ENCODE results near the gene ADNP2. TPM values are rescaled to one million over a fixed set of nuclear protein-coding genes. Genes with fewer than 3 reads are reported as not detected.

ADNP2 gene
- total RNA-seq, 2 donors from 2014 or later, result 10.9 to 12.3 TPM

DNA sequence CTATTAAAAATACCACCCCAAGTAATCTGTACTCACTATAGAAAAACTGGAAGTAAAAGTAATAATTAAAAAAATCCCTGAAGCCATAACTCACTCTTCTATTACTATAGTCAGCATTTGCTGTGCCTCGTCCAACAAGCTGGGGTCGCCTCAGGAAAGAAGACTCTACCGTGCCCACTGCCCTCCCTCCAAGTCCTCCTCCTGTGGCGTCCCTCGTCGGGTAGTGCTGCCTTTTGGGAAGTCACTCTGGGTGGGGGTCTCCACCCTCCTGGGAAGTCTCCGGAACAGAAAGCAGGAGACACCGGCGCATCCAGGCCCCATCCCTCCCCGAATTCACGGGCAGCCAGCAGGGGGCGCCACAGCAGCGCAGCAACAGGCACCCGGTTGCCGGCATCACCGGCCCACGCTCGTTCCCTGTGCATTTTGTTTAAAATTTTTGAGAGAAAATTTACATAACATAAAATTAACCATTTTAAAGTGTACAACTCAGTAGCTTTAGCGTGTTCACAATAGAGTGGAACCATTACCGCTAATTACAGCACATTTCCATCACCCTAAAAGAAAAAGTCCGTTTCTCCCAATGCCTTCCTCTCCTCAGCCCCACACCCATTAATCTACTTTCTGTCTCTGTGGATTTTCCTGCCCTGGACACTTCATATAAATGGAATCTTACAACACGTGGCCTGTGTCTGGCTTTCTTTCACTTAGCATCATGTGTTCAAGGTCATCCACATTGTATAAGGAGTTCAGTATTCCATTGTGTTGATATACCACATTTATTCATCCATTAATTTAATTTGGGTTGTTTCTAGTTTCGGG is 62.2 kb downstream of the ADNP2 start:
- TF ChIP-seq CTCF (IDR thresholded peaks at IDR 0.05), result peak; percentile 65 to 84
- Histone ChIP-seq H3K9me3 (no peaks in the 10 kb centered on the region), H3K27ac (no peak overlapping the region), H3K36me3 (no peaks in the 10 kb centered on the region), H3K4me1 (no peaks in the 10 kb centered on the region), H3K27me3 (no peaks in the 10 kb centered on the region), H3K4me3 (peak overlapping the region; percentile 19 to 26)
- DNase-seq (ENCODE audit: low spot score), result no peak

GRCh38 chr18:80172056-80172455 is 63.0 kb downstream of the ADNP2 start:
- Histone ChIP-seq H3K9me3 (no peaks in the 10 kb centered on the region), H3K27me3 (no peaks in the 10 kb centered on the region), H3K4me1 (no peaks in the 10 kb centered on the region), H3K4me3 (no peak overlapping the region), H3K36me3 (no peaks in the 10 kb centered on the region), H3K27ac (no peak overlapping the region)
- no peak for TF ChIP-seq CTCF (IDR thresholded peaks at IDR 0.05)
- DNase-seq (ENCODE audit: low spot score), result no peak

DNA sequence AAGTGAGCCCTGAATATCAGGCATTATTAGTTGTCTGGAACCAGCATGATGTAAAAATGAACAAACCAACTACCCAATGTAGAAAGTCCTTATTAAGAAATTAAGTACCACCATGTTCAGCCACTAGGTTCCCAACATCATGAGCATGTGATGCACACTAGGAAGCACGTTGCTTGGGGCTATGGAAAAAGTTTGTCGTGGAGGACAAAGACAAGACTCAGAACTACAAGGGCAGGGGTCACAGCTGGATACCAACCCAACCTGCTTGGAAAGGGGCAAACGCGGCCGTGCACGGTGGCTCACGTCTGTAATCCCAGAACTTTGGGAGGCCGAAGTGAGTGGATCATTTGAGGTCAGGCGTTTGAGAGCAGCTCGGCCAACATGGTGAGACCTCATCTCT is 64.0 kb downstream of the ADNP2 start:
- no peaks in the 10 kb centered on the region for H3K4me1 ChIP-seq
- DNase-seq (ENCODE audit: low spot score), result no peak
- no peaks in the 10 kb centered on the region for H3K27me3 ChIP-seq
- H3K36me3 ChIP-seq, result no peaks in the 10 kb centered on the region
- H3K9me3 ChIP-seq, result no peaks in the 10 kb centered on the region
- no peak for TF ChIP-seq CTCF (IDR thresholded peaks at IDR 0.05)
- no peak overlapping the region for H3K4me3 ChIP-seq
- no peak overlapping the region for H3K27ac ChIP-seq

DNA sequence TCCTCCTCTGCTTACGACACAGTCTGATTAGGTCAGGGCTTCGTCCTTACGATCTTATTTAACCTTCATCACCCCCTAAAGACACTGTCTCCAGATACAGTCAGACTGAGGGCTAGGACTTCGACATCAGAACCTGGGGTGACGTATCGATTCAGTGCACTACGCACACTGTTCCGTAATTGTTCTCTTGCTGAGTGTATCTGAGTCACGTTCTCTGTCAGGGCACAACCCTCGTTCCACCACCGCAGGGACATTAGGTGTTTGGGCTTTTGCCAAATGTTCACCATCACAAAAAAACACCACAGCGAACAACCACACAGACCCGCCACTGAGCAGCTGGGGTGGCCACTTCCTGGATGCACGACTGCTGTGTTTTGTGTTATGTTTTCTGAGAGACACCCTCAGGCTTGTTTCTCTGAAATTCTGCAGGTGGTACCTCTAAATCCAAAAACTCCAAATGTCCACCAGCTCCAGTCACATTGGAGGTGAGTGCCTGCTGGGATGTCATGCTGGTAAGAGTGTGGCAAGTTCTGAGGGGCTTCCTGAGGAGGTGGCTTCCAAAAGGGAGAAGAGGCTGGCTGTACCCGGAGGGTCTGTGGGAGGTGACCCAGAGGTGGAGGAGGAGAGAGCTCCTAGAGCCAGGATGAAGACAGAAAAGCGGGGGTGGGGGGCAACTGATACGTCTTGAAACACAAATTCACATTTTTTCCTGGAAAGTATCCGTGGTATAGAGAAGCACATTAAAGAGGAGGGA is 66.6 kb downstream of the ADNP2 start:
- H3K36me3 ChIP-seq, result no peaks in the 10 kb centered on the region
- H3K27me3 ChIP-seq, result no peaks in the 10 kb centered on the region
- no peaks in the 10 kb centered on the region for H3K9me3 ChIP-seq
- no peak overlapping the region for H3K4me3 ChIP-seq
- no peak for TF ChIP-seq CTCF (IDR thresholded peaks at IDR 0.05)
- DNase-seq (ENCODE audit: low spot score), result no peak
- H3K4me1 ChIP-seq, result no peaks in the 10 kb centered on the region
- H3K27ac ChIP-seq, result no peak overlapping the region

DNA sequence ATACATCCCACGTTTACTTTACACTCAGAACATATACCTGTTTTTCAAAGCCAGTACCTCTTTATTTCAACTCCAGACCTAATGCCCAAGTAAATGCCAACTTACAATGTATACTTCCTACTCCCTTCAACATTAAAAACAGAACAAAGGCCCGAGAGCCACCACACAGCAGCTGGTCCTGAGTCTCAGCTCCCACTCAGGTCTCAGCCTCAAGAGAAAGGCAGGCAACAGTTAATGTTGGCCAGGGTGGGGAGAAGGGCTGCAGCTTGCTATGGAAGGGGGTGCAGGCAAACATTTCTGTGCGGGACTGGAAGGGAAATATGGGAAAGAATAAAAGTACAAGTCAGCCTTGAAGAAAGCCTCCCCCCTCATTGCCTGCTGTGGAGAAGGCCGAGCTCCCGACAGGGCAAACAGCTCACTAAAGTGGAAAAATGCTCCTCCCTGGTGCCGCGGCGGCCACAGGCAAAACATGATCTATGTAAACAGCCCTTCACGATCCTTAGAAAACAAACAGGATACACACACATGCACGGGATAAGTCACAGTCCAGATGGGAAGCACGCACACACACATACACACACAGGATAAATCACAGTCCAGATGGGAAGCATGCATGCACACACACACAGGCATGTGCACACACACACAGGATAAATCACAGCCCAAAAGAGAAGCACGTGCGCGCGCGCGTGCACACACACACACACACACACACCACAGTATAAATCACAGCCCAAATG is 67.4 kb downstream of the ADNP2 start:
- no peak overlapping the region for H3K4me3 ChIP-seq
- H3K36me3 ChIP-seq, result no peaks in the 10 kb centered on the region
- DNase-seq (ENCODE audit: low spot score), result no peak
- no peaks in the 10 kb centered on the region for H3K4me1 ChIP-seq
- H3K27ac ChIP-seq, result no peak overlapping the region
- no peaks in the 10 kb centered on the region for H3K9me3 ChIP-seq
- no peak for TF ChIP-seq CTCF (IDR thresholded peaks at IDR 0.05)
- no peaks in the 10 kb centered on the region for H3K27me3 ChIP-seq
